ENCODE measurements around the gene SYNPO.

SYNPO gene, protein sequence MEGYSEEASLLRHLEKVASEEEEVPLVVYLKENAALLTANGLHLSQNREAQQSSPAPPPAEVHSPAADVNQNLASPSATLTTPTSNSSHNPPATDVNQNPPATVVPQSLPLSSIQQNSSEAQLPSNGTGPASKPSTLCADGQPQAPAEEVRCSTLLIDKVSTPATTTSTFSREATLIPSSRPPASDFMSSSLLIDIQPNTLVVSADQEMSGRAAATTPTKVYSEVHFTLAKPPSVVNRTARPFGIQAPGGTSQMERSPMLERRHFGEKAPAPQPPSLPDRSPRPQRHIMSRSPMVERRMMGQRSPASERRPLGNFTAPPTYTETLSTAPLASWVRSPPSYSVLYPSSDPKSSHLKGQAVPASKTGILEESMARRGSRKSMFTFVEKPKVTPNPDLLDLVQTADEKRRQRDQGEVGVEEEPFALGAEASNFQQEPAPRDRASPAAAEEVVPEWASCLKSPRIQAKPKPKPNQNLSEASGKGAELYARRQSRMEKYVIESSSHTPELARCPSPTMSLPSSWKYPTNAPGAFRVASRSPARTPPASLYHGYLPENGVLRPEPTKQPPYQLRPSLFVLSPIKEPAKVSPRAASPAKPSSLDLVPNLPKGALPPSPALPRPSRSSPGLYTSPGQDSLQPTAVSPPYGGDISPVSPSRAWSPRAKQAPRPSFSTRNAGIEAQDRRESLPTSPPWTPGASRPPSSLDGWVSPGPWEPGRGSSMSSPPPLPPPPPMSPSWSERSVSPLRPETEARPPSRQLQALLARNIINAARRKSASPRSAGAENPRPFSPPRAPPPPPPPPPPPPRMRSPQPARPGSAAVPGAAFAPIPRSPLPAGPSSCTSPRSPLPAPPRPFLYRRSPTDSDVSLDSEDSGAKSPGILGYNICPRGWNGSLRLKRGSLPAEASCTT
- total RNA-seq, result 0 to 0.39 (median 0) reads per million in 3 donors

DNA sequence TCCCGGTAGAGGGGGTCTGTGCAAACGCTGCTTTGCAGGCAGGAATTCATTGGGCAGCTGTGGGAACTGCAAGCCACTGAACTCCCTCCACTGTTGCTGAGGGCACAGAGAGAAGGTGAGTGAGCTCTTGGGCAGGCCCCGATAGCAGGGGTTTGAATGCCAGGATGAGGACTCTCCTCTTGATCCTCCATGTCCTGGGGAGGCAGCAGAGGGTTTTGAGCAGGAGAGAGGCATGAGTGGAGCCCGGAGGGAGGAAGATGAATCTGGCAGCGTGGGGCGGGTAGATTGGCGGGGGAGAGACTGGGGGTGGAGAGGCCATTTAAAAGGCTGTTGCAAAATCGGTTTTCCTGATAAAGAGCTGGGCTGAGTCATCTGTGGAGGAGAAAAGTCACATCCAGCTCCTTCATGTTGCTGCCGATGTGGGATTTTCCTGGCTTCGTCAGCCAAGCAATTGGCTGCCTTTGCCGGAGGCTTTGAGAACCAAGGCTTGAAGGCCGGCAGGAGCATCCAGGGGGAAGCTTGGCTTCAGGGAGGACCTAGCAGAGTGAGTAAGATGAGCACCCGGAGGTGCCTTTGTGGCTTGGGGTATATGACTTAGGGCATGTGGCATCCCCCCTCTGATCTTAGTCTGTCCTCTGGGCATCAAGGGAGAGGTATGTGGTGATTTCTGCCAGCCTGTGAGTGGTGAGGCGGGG, at the start of gene SYNPO:
SYNPO (plus strand) TSS at position 350 of the 695 bp plus-strand sequence. CDS start 7,616 bp downstream, outside the sequence.
- no peaks in the 10 kb centered on the region for H3K36me3 ChIP-seq (ENCODE audit: control insufficient read depth, insufficient read depth, low read length)
- no peaks in the 10 kb centered on the region for H3K9me3 ChIP-seq (ENCODE audit: control insufficient read depth, low read length)
- no peak within 1 kb of the TSS for H3K27ac ChIP-seq (ENCODE audit: insufficient read depth, low read length, poor library complexity, severe bottlenecking)
- DNase-seq, result no peak
- no peak within 1 kb of the TSS for H3K4me3 ChIP-seq (ENCODE audit: insufficient read depth, low read depth, low read length, poor library complexity, severe bottlenecking)
- no peaks in the 10 kb centered on the region for H3K27me3 ChIP-seq (replicated peaks; ENCODE audit: control insufficient read depth, insufficient read depth, low read length, poor library complexity, severe bottlenecking)
- H3K4me1 ChIP-seq (ENCODE audit: control insufficient read depth, insufficient read depth, low read length, poor library complexity, severe bottlenecking), result no peaks in the 10 kb centered on the region

DNA sequence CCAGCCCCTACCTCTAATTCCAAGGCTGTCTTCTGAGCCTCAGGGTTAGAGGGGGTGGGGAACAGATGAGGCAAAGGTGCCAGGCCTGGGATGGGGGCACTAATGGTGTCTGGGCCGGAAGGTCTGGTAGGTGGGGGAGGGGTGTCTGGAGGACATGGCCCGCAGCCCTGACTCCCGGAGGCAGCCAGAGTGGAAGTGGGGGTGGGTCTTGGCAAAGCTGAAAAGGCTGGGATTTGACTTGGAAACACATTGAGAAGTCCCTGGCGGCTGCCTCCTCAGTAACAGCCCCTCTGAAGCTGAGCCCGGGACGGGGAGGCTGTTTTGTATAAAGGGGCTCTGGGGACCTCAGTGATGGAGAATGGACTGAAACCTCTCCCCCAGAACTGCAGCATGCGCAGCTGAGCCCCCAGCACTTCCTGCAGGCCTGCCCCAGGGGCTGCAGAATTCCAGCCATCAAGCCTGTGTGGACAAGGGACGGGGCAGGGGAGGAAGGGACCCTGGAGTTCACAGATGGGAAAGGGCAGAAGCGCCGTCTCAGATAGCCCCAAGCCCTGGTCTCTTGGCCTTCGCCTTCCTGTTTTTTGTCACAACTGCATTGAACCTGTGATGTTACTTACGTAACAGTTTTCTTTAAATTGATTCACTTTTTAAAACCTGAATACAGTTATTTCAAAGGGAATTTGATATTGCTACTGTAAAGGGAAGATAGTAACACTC, 49.3 kb upstream of the SYNPO start:
- Histone ChIP-seq H3K9me3 (ENCODE audit: control insufficient read depth, low read length) (no peaks in the 10 kb centered on the region), H3K4me1 (ENCODE audit: control insufficient read depth, insufficient read depth, low read length, poor library complexity, severe bottlenecking) (no peaks in the 10 kb centered on the region), H3K27me3 (replicated peaks; ENCODE audit: control insufficient read depth, insufficient read depth, low read length, poor library complexity, severe bottlenecking) (no peaks in the 10 kb centered on the region), H3K4me3 (ENCODE audit: insufficient read depth, low read depth, low read length, poor library complexity, severe bottlenecking) (no peak overlapping the region), H3K36me3 (ENCODE audit: control insufficient read depth, insufficient read depth, low read length) (no peaks in the 10 kb centered on the region), H3K27ac (ENCODE audit: insufficient read depth, low read length, poor library complexity, severe bottlenecking) (no peak overlapping the region)
- no peak for DNase-seq

DNA sequence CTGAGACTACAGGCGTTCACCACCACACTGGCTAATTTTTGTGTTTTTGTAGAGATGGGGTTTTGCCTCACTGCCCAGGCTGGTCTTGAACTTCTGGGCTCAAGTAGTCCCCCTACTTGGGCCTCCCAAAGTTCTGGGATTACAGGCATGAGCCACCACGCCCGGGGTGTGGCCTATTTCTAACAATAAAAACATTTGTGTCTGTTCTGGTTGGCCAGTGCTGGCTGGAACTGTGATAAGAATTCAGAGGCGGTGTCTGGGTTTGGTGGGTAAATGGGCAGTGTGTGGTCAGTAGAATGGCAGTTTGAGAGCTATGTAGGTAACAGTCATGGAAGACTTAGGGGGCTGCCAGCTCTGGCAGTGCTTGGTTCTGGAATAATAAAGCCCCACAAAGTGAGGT, 46.9 kb upstream of the SYNPO start:
- H3K27me3 ChIP-seq (replicated peaks; ENCODE audit: control insufficient read depth, insufficient read depth, low read length, poor library complexity, severe bottlenecking), result no peaks in the 10 kb centered on the region
- no peak for DNase-seq
- no peak overlapping the region for H3K27ac ChIP-seq (ENCODE audit: insufficient read depth, low read length, poor library complexity, severe bottlenecking)
- H3K4me1 ChIP-seq (ENCODE audit: control insufficient read depth, insufficient read depth, low read length, poor library complexity, severe bottlenecking), result no peaks in the 10 kb centered on the region
- H3K4me3 ChIP-seq (ENCODE audit: insufficient read depth, low read depth, low read length, poor library complexity, severe bottlenecking), result no peak overlapping the region
- no peaks in the 10 kb centered on the region for H3K9me3 ChIP-seq (ENCODE audit: control insufficient read depth, low read length)
- no peaks in the 10 kb centered on the region for H3K36me3 ChIP-seq (ENCODE audit: control insufficient read depth, insufficient read depth, low read length)

DNA sequence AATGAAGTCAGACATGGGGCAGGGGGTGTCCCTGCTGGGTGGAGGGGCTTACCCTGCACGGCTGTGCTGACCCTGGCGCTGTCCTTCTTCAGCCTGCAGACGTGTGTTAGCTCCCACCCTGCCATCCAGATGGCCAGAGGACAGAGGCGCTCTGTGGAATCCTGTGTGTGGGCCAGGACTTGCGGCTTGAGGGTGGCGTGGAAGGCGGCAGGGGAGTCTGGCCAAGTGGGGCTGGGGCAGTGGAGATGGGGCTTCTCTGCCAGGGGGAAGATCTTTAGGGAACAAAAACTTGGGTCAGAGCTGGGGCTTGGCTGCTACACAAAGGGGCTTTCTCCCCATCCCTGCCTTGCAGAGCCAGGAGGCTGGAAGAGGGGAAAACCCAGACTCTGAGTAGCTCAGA, 46.5 kb upstream of the SYNPO start:
- Histone ChIP-seq H3K27me3 (replicated peaks; ENCODE audit: control insufficient read depth, insufficient read depth, low read length, poor library complexity, severe bottlenecking) (no peaks in the 10 kb centered on the region), H3K36me3 (ENCODE audit: control insufficient read depth, insufficient read depth, low read length) (no peaks in the 10 kb centered on the region)

DNA sequence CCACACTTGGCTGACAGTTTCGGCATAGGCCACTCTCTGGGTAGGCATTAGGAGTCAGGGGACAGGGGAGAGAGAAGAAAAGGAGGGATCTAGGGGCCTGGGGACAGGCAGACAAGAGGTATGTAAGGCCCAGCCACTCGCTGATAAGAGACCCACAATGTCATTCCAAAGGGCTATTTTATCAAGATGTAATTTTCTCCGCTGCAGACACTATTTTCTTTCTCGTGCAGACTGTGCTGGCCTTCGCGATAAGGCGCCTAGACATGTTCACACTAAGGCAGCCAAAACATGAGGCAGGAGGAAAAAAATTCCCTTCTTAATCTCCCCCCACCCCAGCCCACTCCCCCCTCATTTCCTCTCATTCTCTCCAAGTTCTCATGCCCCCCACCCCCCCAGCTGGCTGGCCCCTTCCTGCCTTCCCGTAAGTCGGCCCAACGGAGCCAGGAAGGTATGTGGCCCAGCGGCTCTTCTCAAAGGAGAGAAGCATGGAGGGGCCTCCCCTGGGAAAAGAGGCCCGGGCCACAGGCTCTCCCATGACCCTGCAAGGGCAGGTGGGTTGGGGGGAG, 44.9 kb upstream of the SYNPO start:
- Histone ChIP-seq H3K27ac (ENCODE audit: insufficient read depth, low read length, poor library complexity, severe bottlenecking) (no peak overlapping the region), H3K4me1 (ENCODE audit: control insufficient read depth, insufficient read depth, low read length, poor library complexity, severe bottlenecking) (no peaks in the 10 kb centered on the region), H3K36me3 (ENCODE audit: control insufficient read depth, insufficient read depth, low read length) (no peaks in the 10 kb centered on the region), H3K27me3 (replicated peaks; ENCODE audit: control insufficient read depth, insufficient read depth, low read length, poor library complexity, severe bottlenecking) (no peaks in the 10 kb centered on the region), H3K4me3 (ENCODE audit: insufficient read depth, low read depth, low read length, poor library complexity, severe bottlenecking) (no peak overlapping the region), H3K9me3 (ENCODE audit: control insufficient read depth, low read length) (no peaks in the 10 kb centered on the region)
- DNase-seq, result no peak

More for the DNA sequence above, 46.5 kb upstream of the SYNPO start:
- Histone ChIP-seq H3K4me3 (ENCODE audit: insufficient read depth, low read depth, low read length, poor library complexity, severe bottlenecking) (no peak overlapping the region), H3K27ac (ENCODE audit: insufficient read depth, low read length, poor library complexity, severe bottlenecking) (no peak overlapping the region), H3K9me3 (ENCODE audit: control insufficient read depth, low read length) (no peaks in the 10 kb centered on the region), H3K4me1 (ENCODE audit: control insufficient read depth, insufficient read depth, low read length, poor library complexity, severe bottlenecking) (no peaks in the 10 kb centered on the region)
- DNase-seq, result no peak

DNA sequence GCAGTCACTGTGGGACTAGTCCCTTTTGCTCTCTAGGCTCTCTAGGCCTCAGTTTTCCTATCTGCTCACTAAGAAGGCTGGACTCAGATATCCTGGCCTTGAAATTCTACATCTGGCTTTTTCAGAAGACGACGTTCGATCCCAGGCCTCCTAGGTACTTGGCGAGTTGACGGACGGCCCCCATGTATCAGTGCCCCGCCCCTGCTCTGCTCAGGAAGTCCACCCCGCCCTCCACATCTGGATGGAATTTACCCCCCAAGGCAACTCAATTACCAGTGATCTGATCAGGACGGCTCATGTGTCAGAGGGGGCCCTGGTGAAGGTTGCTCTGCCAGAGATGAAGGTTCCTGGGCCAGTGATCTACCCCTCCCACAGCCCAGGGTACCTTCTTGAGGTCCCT, 44.1 kb upstream of the SYNPO start:
- Histone ChIP-seq H3K36me3 (ENCODE audit: control insufficient read depth, insufficient read depth, low read length) (no peaks in the 10 kb centered on the region), H3K4me3 (ENCODE audit: insufficient read depth, low read depth, low read length, poor library complexity, severe bottlenecking) (no peak overlapping the region)
- DNase-seq, result no peak

DNA sequence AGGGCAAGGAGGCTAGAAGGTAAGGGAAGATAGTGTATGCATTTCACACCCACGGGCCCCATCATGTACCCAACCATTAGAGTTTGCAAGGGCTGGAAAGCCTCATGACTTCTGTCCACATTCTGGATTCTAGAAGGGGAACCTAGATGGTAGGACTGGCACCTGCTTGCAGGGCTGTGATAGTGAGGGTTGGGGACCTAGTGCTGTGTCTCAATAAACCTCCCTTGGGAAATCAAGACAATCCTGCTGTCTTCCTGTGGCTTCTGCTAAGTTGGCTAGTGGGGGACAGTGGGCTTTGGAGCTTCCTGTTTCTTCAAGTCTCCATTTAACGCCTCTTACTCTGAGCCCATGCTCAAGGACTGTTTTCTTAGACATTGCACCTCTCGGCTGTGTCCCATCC, 43.6 kb upstream of the SYNPO start:
- no peak overlapping the region for H3K4me3 ChIP-seq (ENCODE audit: insufficient read depth, low read depth, low read length, poor library complexity, severe bottlenecking)
- no peaks in the 10 kb centered on the region for H3K4me1 ChIP-seq (ENCODE audit: control insufficient read depth, insufficient read depth, low read length, poor library complexity, severe bottlenecking)
- H3K36me3 ChIP-seq (ENCODE audit: control insufficient read depth, insufficient read depth, low read length), result no peaks in the 10 kb centered on the region
- no peak overlapping the region for H3K27ac ChIP-seq (ENCODE audit: insufficient read depth, low read length, poor library complexity, severe bottlenecking)
- no peaks in the 10 kb centered on the region for H3K27me3 ChIP-seq (replicated peaks; ENCODE audit: control insufficient read depth, insufficient read depth, low read length, poor library complexity, severe bottlenecking)
- H3K9me3 ChIP-seq (ENCODE audit: control insufficient read depth, low read length), result no peaks in the 10 kb centered on the region
- DNase-seq, result no peak

More for the DNA sequence above, 44.1 kb upstream of the SYNPO start:
- Histone ChIP-seq H3K9me3 (ENCODE audit: control insufficient read depth, low read length) (no peaks in the 10 kb centered on the region), H3K27ac (ENCODE audit: insufficient read depth, low read length, poor library complexity, severe bottlenecking) (no peak overlapping the region), H3K4me1 (ENCODE audit: control insufficient read depth, insufficient read depth, low read length, poor library complexity, severe bottlenecking) (no peaks in the 10 kb centered on the region), H3K27me3 (replicated peaks; ENCODE audit: control insufficient read depth, insufficient read depth, low read length, poor library complexity, severe bottlenecking) (no peaks in the 10 kb centered on the region)

DNA sequence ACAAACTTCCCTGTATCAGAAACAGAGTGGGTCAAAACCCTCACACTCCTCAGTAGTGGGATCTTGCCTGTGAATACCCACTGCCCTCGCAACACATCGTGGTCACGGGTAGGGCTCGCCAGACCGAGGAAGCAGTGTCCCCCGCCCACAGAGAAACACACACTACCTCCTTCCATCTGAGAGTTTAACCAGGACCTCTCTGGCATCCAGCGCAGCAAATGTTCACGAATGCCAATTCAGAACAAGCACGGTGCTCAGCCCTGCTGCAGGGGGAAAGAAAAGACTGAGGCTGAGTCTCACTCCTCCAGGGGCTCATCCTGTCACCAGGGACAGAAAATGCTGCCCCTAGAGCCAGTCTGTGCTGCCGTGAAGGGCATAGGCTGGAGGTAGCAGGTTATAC, 42.5 kb upstream of the SYNPO start:
- H3K9me3 ChIP-seq (ENCODE audit: control insufficient read depth, low read length), result no peaks in the 10 kb centered on the region
- H3K4me1 ChIP-seq (ENCODE audit: control insufficient read depth, insufficient read depth, low read length, poor library complexity, severe bottlenecking), result no peaks in the 10 kb centered on the region
- no peak overlapping the region for H3K27ac ChIP-seq (ENCODE audit: insufficient read depth, low read length, poor library complexity, severe bottlenecking)
- no peak for DNase-seq
- H3K27me3 ChIP-seq (replicated peaks; ENCODE audit: control insufficient read depth, insufficient read depth, low read length, poor library complexity, severe bottlenecking), result no peaks in the 10 kb centered on the region
- H3K36me3 ChIP-seq (ENCODE audit: control insufficient read depth, insufficient read depth, low read length), result no peaks in the 10 kb centered on the region
- no peak overlapping the region for H3K4me3 ChIP-seq (ENCODE audit: insufficient read depth, low read depth, low read length, poor library complexity, severe bottlenecking)

DNA sequence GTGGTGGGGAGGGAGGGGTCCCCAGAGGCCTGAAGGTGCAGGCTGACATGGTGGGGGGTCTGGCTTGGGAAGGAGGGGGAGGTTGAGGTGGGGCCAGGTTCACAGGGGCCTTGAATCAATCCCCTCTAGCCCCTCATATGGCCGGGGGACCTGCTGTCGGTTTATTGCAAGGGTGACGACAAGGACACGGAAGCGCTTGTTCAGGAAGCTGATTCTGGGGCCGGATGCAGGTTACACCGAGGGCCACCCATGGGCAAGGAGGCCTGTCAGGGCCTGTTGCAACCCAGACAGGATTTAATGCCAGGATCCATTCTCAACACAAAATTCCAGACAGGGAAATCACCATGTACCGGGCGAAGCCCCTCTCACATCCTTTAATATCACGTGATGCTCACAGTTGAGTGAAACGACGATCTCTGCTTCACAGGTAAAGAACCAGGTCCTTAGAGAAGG, 41.6 kb upstream of the SYNPO start:
- H3K36me3 ChIP-seq (ENCODE audit: control insufficient read depth, insufficient read depth, low read length), result no peaks in the 10 kb centered on the region
- H3K9me3 ChIP-seq (ENCODE audit: control insufficient read depth, low read length), result no peaks in the 10 kb centered on the region
- no peaks in the 10 kb centered on the region for H3K27me3 ChIP-seq (replicated peaks; ENCODE audit: control insufficient read depth, insufficient read depth, low read length, poor library complexity, severe bottlenecking)
- H3K4me1 ChIP-seq (ENCODE audit: control insufficient read depth, insufficient read depth, low read length, poor library complexity, severe bottlenecking), result no peaks in the 10 kb centered on the region
- no peak overlapping the region for H3K4me3 ChIP-seq (ENCODE audit: insufficient read depth, low read depth, low read length, poor library complexity, severe bottlenecking)
- H3K27ac ChIP-seq (ENCODE audit: insufficient read depth, low read length, poor library complexity, severe bottlenecking), result no peak overlapping the region
- DNase-seq, result no peak

All from effector memory CD4-positive, alpha-beta T cell (primary cell).